Activated CD4-positive, alpha-beta T cell treated with anti-CD3 and anti-CD28 coated beads for 36 hours (primary cell): ENCODE measurements around the gene GJC2. TPM values are rescaled to one million over a fixed set of nuclear protein-coding genes. Genes with fewer than 3 reads are reported as not detected.
A peak's percentile ranks its signal among the peaks of the same experiment; 100 is the strongest.
"Not testable (repeated sequence)": the region's sequence is repeated elsewhere in the genome, so short reads cannot be mapped to it uniquely, and the experiment has no call there.

Experiments used
- ATAC-seq: fragments of 200-7000 bp; cut with Tn5 transposase; one replicate; pipeline ENCODE4 v1.10.0; 2021; ENCODE audit warnings: mild to moderate bottlenecking, moderate library complexity
- CTCF ChIA-PET: fragments of 350-600 bp; sonication (Branson Sonifier 250); formaldehyde crosslinking; loops from one replicate; lab custom pipeline; 2021; ENCODE audit warnings: antibody characterized with exemption; lab: Charles Lee
- POLR2A ChIA-PET: fragments of 350-600 bp; sonication (Branson Sonifier 250); formaldehyde crosslinking; loops from one replicate; lab custom pipeline; 2021; ENCODE audit warnings: antibody characterized with exemption, inconsistent platforms; lab: Charles Lee
- DNase-seq: peaks from one replicate; pipeline ENCODE4 v3.0.0-alpha.2; 2020
- H3K27ac Mint-ChIP-seq: one replicate; pipeline ENCODE4 v1.8.0; 2021; ENCODE audit warnings: mixed read lengths
- H3K27me3 Mint-ChIP-seq: one replicate; pipeline ENCODE4 v1.8.0; 2021; ENCODE audit warnings: mixed read lengths
- H3K36me3 Mint-ChIP-seq: one replicate; pipeline ENCODE4 v1.8.0; 2021; ENCODE audit warnings: low read depth, mixed read lengths
- H3K4me1 Mint-ChIP-seq: one replicate; pipeline ENCODE4 v1.8.0; 2021; ENCODE audit warnings: mixed read lengths
- H3K4me3 Mint-ChIP-seq: one replicate; pipeline ENCODE4 v1.8.0; 2021; ENCODE audit warnings: mild to moderate bottlenecking, moderate library complexity, mixed read lengths
- H3K9me3 Mint-ChIP-seq: one replicate; pipeline ENCODE4 v1.8.0; 2021; ENCODE audit warnings: low read depth, mixed read lengths
- intact Hi-C, 2 experiments: fragments of 100-400 bp; cut with DNase I in 1 of 2; cut with micrococcal nuclease in 1 of 2; formaldehyde crosslinking; loops; one replicate each; pipeline versions ENCODE4 v1.14.2 to v1.15.1; 2022 to 2024; cut with DNase I, micrococcal nuclease
- total RNA-seq, 2 experiments: library from RNA; stranded (reverse); gene quantifications; one replicate each; pipeline ENCODE4 v1.2.3, GENCODE V29; 2021

Gene GJC2
- total RNA-seq, 2 experiments from 2014 or later: 0.64 TPM; not detected in 1

DNA sequence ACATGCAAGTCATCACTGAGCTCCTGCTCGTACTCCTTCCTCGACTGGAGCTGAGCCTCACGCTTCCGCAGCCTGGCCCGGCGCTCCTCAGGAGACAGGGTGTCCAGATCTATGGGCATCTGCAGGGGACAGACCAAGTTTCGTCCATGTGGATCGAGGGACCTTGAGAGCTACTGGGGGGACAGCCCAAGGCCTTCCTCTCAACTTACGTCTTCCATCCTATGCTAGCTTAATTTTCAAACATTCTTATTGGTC is 43.0 kb upstream of the GJC2 start:
- H3K4me3 Mint-ChIP-seq: peak overlapping the region; percentile 90
- H3K27ac Mint-ChIP-seq: no peak overlapping the region
- CTCF ChIA-PET: interaction anchor here (1.1 to 1.9 kb wide), 3 partner anchors 24 to 62 kb away, joined by 3 to 8 read pairs (median 3); no protein-coding TSS in a partner anchor
- ATAC-seq (no peak), DNase-seq (no peak)
- no peaks in the 10 kb centered on the region for H3K9me3 Mint-ChIP-seq
- no peaks in the 10 kb centered on the region for H3K27me3 Mint-ChIP-seq
- peaks cover 20% of the 10 kb centered on the region for H3K36me3 Mint-ChIP-seq
- POLR2A ChIA-PET: interaction anchor here (1.1 kb wide), 1 partner anchor 25 kb away, joined by 5 read pairs; the partner anchor contains the start of gene ARF1
- intact Hi-C loops: loop anchor here in 1 of 2 experiments (10.0 kb wide), 1 partner anchor 342 kb away; no protein-coding TSS in a partner anchor
- H3K4me1 Mint-ChIP-seq: peaks cover 27% of the 10 kb centered on the region

GRCh38 chr1:228107636-228108035 is 42.1 kb upstream of the GJC2 start:
- peaks cover 27% of the 10 kb centered on the region for H3K4me1 Mint-ChIP-seq
- peak overlapping the region; percentile 92 for H3K27ac Mint-ChIP-seq
- H3K4me3 Mint-ChIP-seq: peak overlapping the region; percentile 90
- ATAC-seq: no peak
- intact Hi-C loops: loop anchor here (2.0 to 10.0 kb wide), 2 partner anchors 343 to 351 kb away; a partner anchor contains a TSS
- ChIA-PET CTCF (interaction anchor here (1.9 kb wide), 1 partner anchor 23 kb away, joined by 8 read pairs; no protein-coding TSS in a partner anchor), POLR2A (interaction anchor here (0.7 kb wide), 1 partner anchor 58 kb away, joined by 3 read pairs; no protein-coding TSS in a partner anchor)
- peaks cover 20% of the 10 kb centered on the region for H3K36me3 Mint-ChIP-seq
- H3K27me3 Mint-ChIP-seq: no peaks in the 10 kb centered on the region
- DNase-seq: no peak
- no peaks in the 10 kb centered on the region for H3K9me3 Mint-ChIP-seq

GRCh38 chr1:228108055-228108690 is 41.6 kb upstream of the GJC2 start:
- Mint-ChIP-seq H3K9me3 (no peaks in the 10 kb centered on the region), H3K4me3 (peak overlapping the region; percentile 90), H3K27me3 (no peaks in the 10 kb centered on the region), H3K27ac (peak overlapping the region; percentile 92), H3K4me1 (peaks cover 27% of the 10 kb centered on the region), H3K36me3 (peaks cover 18% of the 10 kb centered on the region)
- ATAC-seq (no peak), DNase-seq (no peak)
- POLR2A ChIA-PET: no interaction called here
- CTCF ChIA-PET: interaction anchor here (1.9 kb wide), 1 partner anchor 23 kb away, joined by 8 read pairs; no protein-coding TSS in a partner anchor
- intact Hi-C loops: loop anchor here (2.0 to 10.0 kb wide), 2 partner anchors 343 to 351 kb away; a partner anchor contains a TSS

- POLR2A ChIA-PET: no interaction called here
- intact Hi-C loops: loop anchor here (1.0 to 10.0 kb wide), 12 partner anchors 26 to 355 kb away; partner anchors contain the start of genes ARF1 (in 2 of the 2), GUK1 (in 2 of the 2) and IBA57 (in 2 of the 2)
Measured at GRCh38 chr1:228108742-228109072, 41.0 kb upstream of the GJC2 start.

GRCh38 chr1:228109073-228109961 is 40.4 kb upstream of the GJC2 start, which contains the start of gene MRPL55:
Gene MRPL55, minus strand, starts transcription at chr1:228109299. Its CDS starts 1,039 bp downstream, at chr1:228108260.
- H3K36me3 Mint-ChIP-seq: peaks cover 17% of the 10 kb centered on the region

More at GRCh38 chr1:228108742-228109072, 41.0 kb upstream of the GJC2 start:
- Mint-ChIP-seq H3K27me3 (no peaks in the 10 kb centered on the region), H3K4me3 (peak overlapping the region; percentile 90), H3K27ac (peak overlapping the region; percentile 92), H3K4me1 (peaks cover 25% of the 10 kb centered on the region), H3K36me3 (peaks cover 17% of the 10 kb centered on the region), H3K9me3 (no peaks in the 10 kb centered on the region)
- ATAC-seq: no peak
- CTCF ChIA-PET: no interaction called here
- DNase-seq: no peak

DNA sequence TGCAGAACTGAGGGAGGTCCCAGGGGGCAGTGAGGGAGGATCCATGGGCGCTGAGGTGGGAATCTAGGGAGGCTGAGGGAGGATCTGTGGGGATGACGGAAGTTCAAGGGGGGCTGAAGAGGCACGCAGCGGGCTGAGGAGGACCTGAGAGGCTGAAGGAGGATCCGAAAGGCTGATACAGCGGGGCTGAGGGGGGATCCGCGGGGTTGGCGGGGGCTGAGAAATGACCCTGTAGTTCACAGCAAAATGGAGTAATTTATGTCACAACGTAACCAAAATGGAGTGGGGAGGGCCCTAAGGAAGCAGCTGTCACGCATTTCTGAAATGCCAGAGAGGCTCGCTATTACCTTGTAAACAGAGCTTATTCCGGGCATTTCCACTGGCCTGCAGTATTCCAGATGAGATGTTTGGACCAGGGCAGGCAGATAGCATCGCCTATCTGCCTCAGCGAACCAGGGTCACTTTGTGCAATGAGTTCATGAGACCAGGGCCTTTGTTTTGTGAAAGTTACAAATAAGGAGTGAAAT is 39.7 kb upstream of the GJC2 start:
- POLR2A ChIA-PET: no interaction called here
- H3K4me1 Mint-ChIP-seq: peaks cover 15% of the 10 kb centered on the region
- intact Hi-C loops: loop anchor here (1.0 to 10.0 kb wide), 12 partner anchors 28 to 353 kb away; partner anchors contain the start of genes ARF1 (in 2 of the 2), GUK1 (in 2 of the 2) and IBA57 (in 2 of the 2)
- no peaks in the 10 kb centered on the region for H3K9me3 Mint-ChIP-seq
- CTCF ChIA-PET: interaction anchor here (1.0 to 1.2 kb wide), 2 partner anchors 28 to 85 kb away, joined by 3 to 4 read pairs; partner anchors contain the start of gene ARF1
- H3K27me3 Mint-ChIP-seq: no peaks in the 10 kb centered on the region
- DNase-seq: no peak
- H3K27ac Mint-ChIP-seq: peak overlapping the region; percentile 92
- H3K4me3 Mint-ChIP-seq: peak overlapping the region; percentile 90
- H3K36me3 Mint-ChIP-seq: peaks cover 14% of the 10 kb centered on the region
- no peak for ATAC-seq

More at GRCh38 chr1:228109073-228109961, 40.4 kb upstream of the GJC2 start, which contains the start of gene MRPL55:
- H3K4me1 Mint-ChIP-seq: peaks cover 21% of the 10 kb centered on the region
- DNase-seq (peak; percentile 99), ATAC-seq (peak; percentile 92)
- ChIA-PET CTCF (interaction anchor here (1.0 to 1.2 kb wide), 2 partner anchors 27 to 84 kb away, joined by 3 to 4 read pairs; partner anchors contain the start of gene ARF1), POLR2A (no interaction called here)
- intact Hi-C loops: loop anchor here (1.0 to 10.0 kb wide), 12 partner anchors 27 to 354 kb away; partner anchors contain the start of genes ARF1 (in 2 of the 2), GUK1 (in 2 of the 2) and IBA57 (in 2 of the 2)
- no peaks in the 10 kb centered on the region for H3K9me3 Mint-ChIP-seq
- peak within 1 kb of the TSS; percentile 92 for H3K27ac Mint-ChIP-seq
- H3K4me3 Mint-ChIP-seq: peak within 1 kb of the TSS; percentile 90
- no peaks in the 10 kb centered on the region for H3K27me3 Mint-ChIP-seq

GRCh38 chr1:228110556-228110955 is 39.2 kb upstream of the GJC2 start:
- no peaks in the 10 kb centered on the region for H3K27me3 Mint-ChIP-seq
- ChIA-PET POLR2A (no interaction called here), CTCF (interaction anchor here (1.0 kb wide), 1 partner anchor 85 kb away, joined by 3 read pairs; no protein-coding TSS in a partner anchor)
- no peak overlapping the region for H3K27ac Mint-ChIP-seq
- H3K9me3 Mint-ChIP-seq: no peaks in the 10 kb centered on the region
- DNase-seq: no peak
- intact Hi-C loops: no loop called here
- H3K4me1 Mint-ChIP-seq: peaks cover 15% of the 10 kb centered on the region
- H3K4me3 Mint-ChIP-seq: peak overlapping the region; percentile 90
- ATAC-seq: no peak
- peaks cover 13% of the 10 kb centered on the region for H3K36me3 Mint-ChIP-seq

DNA sequence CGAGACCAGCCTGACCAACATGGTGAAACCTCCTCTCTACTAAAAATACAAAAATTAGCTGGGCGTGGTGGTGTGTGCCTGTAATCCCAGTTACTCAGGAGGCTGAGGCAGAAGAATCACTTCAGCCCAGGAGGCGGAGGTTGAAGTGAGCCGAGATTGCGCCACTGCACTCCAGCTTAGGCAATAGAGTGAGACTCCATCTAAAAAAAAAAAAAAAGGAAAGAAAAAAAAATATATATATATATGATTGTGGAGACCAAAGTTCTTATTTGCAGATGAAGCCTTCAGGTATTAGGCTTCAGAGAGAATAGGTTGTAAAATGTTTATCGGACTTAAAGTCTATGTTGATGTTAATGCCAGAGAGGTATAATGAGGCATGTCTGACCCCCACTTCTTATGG is 38.4 kb upstream of the GJC2 start:
- CTCF ChIA-PET, ATAC-seq, H3K27ac Mint-ChIP-seq, POLR2A ChIA-PET, DNase-seq, H3K27me3 Mint-ChIP-seq, H3K9me3 Mint-ChIP-seq, intact Hi-C loops: not testable (repeated sequence)
- H3K4me1 Mint-ChIP-seq: peaks cover 15% of the 10 kb centered on the region
- peaks cover 10% of the 10 kb centered on the region for H3K36me3 Mint-ChIP-seq
- peak overlapping the region; percentile 90 for H3K4me3 Mint-ChIP-seq

DNA sequence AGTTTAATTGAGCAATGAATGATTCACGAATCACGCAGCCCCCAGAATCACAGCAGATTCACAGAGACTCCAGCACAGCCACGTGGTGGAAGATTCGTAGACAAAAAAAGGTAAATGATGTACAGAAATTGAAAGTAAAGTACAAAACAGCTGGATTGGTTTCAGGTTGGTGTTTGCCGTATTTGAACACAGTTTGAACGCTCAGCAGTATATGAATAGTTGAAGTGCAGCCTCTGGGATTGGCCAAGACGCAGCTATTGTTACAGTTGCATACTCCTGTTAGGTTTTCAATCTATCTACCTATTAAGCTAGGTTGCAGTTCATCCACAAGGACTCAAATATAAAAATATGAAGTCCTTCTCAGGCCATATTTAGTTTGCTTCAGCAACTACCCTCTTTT is 37.6 kb upstream of the GJC2 start:
- ChIA-PET CTCF (interaction anchor here (0.6 to 1.4 kb wide), 2 partner anchors 116 to 256 kb away, joined by 3 read pairs; no protein-coding TSS in a partner anchor), POLR2A (no interaction called here)
- H3K9me3 Mint-ChIP-seq: no peaks in the 10 kb centered on the region
- intact Hi-C loops: no loop called here
- DNase-seq (no peak), ATAC-seq (no peak)
- peaks cover 15% of the 10 kb centered on the region for H3K4me1 Mint-ChIP-seq
- peaks cover 4% of the 10 kb centered on the region for H3K36me3 Mint-ChIP-seq
- no peak overlapping the region for H3K27ac Mint-ChIP-seq
- no peaks in the 10 kb centered on the region for H3K27me3 Mint-ChIP-seq
- H3K4me3 Mint-ChIP-seq: no peak overlapping the region

DNA sequence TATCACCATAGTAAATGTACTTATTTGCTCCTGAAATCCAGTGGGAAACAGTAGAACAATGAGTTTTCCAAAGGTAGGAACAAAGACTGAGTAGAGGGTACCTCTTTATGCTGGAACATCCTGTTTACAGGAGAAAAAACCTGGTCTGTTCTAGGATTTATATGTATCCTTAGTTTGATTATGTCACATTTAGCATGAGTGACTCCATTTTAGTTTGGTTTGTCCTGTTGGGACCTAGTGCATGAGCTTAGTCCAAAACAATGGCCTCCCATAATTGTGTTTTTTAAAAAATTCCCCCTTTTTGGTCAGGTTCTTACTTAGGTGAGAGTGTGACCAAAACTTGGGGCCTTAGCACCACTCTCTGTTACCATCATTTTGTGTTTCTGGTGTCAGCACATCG is 37.1 kb upstream of the GJC2 start:
- H3K36me3 Mint-ChIP-seq: peaks cover 5% of the 10 kb centered on the region
- H3K4me1 Mint-ChIP-seq: peaks cover 15% of the 10 kb centered on the region
- ATAC-seq (no peak), DNase-seq (no peak)
- no peaks in the 10 kb centered on the region for H3K27me3 Mint-ChIP-seq
- H3K9me3 Mint-ChIP-seq: peaks cover 2% of the 10 kb centered on the region
- CTCF ChIA-PET: interaction anchor here (0.6 to 1.4 kb wide), 2 partner anchors 117 to 255 kb away, joined by 3 read pairs; no protein-coding TSS in a partner anchor
- POLR2A ChIA-PET: no interaction called here
- intact Hi-C loops: no loop called here
- H3K4me3 Mint-ChIP-seq: no peak overlapping the region
- H3K27ac Mint-ChIP-seq: no peak overlapping the region
